HEK293T (cell line): ENCODE measurements around the gene SOX6.

ENCODE experiments used
- CTCF ChIA-PET: fragments of 350-600 bp; formaldehyde crosslinking; extraction: SDS; loops from one replicate; lab custom pipeline; 2021; ENCODE audit warnings: antibody characterized with exemption, inconsistent platforms; lab: Yijun Ruan, JAX
- POLR2A ChIA-PET: fragments of 350-600 bp; formaldehyde crosslinking; extraction: SDS; loops from one replicate; lab custom pipeline; 2020; ENCODE audit warnings: antibody characterized with exemption, inconsistent platforms; lab: Yijun Ruan, JAX
- DNase-seq: peaks from one replicate; pipeline ENCODE4 v3.0.0; 2012; ENCODE audit warnings: mixed read lengths; ENCODE audit errors: extremely low spot score
- ARNT ChIP-seq: fragments of 450-650 bp; IDR thresholded peaks from 2 replicates; pipeline ENCODE4 v1.6.1; 2017; ENCODE audit warnings: mild to moderate bottlenecking
- BHLHE40 ChIP-seq: fragments of 450-650 bp; IDR thresholded peaks from 2 replicates; pipeline ENCODE4 v1.6.1; 2016; ENCODE audit warnings: mild to moderate bottlenecking, moderate library complexity, borderline replicate concordance
- CTBP1 ChIP-seq: fragments of 450-650 bp; IDR thresholded peaks from 2 replicates; pipeline ENCODE4 v1.6.1; 2016; ENCODE audit warnings: borderline replicate concordance
- ELF4 ChIP-seq: fragments of 450-650 bp; IDR thresholded peaks from 2 replicates; pipeline ENCODE4 v1.6.1; 2017; ENCODE audit warnings: antibody characterized with exemption
- FOXA1 ChIP-seq: fragments of 450-650 bp; IDR thresholded peaks from 2 replicates; pipeline ENCODE4 v1.6.1; 2016; ENCODE audit warnings: mild to moderate bottlenecking
- FOXK2 ChIP-seq: fragments of 450-650 bp; IDR thresholded peaks from 2 replicates; pipeline ENCODE4 v1.6.1; 2016; ENCODE audit warnings: mild to moderate bottlenecking
- FOXM1 ChIP-seq: fragments of 450-650 bp; IDR thresholded peaks from 2 replicates; pipeline ENCODE4 v1.6.1; 2017; ENCODE audit warnings: mild to moderate bottlenecking, borderline replicate concordance
- HDGF ChIP-seq: fragments of 450-650 bp; IDR thresholded peaks from 2 replicates; pipeline ENCODE4 v1.6.1; 2017; ENCODE audit warnings: antibody characterized with exemption, borderline replicate concordance
- L3MBTL2 ChIP-seq: fragments of 450-650 bp; conservative IDR thresholded peaks from 2 replicates; pipeline ENCODE4 v1.6.1; 2016; ENCODE audit warnings: mild to moderate bottlenecking
- LEF1 ChIP-seq: fragments of 450-650 bp; IDR thresholded peaks from 2 replicates; pipeline ENCODE4 v1.6.1; 2017; ENCODE audit warnings: mild to moderate bottlenecking, borderline replicate concordance
- NFRKB ChIP-seq: fragments of 450-650 bp; IDR thresholded peaks from 2 replicates; pipeline ENCODE4 v1.6.1; 2016; ENCODE audit warnings: mild to moderate bottlenecking, moderate library complexity
- PKNOX1 ChIP-seq: fragments of 450-650 bp; IDR thresholded peaks from 2 replicates; pipeline ENCODE4 v1.6.1; 2016
- SP1 ChIP-seq: fragments of 450-650 bp; IDR thresholded peaks from 2 replicates; pipeline ENCODE4 v1.6.1; 2017
- SUZ12 ChIP-seq: fragments of 450-650 bp; IDR thresholded peaks from 2 replicates; pipeline ENCODE4 v1.6.1; 2016; ENCODE audit warnings: mild to moderate bottlenecking
- TARDBP ChIP-seq: fragments of 450-650 bp; IDR thresholded peaks from 2 replicates; pipeline ENCODE4 v1.6.1; 2016
- ZNF384 ChIP-seq: fragments of 450-650 bp; IDR thresholded peaks from 2 replicates; pipeline ENCODE4 v1.6.1; 2016

The SOX6 gene

DNA sequence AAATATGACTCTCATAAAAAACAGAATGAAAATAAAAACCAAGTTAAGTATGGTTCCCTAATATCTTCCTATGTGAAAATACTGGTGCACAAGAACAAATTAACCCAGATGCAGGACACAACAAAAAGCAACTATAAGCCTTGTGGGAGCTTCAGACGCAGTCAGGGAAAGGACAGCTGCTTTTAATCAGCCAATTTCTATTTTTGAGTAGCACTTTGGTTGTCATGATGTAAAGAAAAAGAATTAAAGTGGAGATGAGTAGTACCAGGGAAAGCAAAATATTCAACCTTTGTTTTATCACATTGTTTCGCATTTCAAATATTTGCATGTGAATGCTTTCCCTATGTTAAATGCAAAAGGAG is 339.9 kb downstream of the SOX6 start:
- ChIA-PET CTCF (no interaction called here), POLR2A (no interaction called here)
- TF ChIP-seq FOXK2 (no peak), SP1 (no peak), L3MBTL2 (no peak), BHLHE40 (no peak), ARNT (no peak), FOXM1 (no peak), FOXA1 (no peak), CTBP1 (no peak), ELF4 (no peak), NFRKB (no peak), LEF1 (no peak), ZNF384 (no peak), TARDBP (no peak), HDGF (no peak), SUZ12 (no peak), PKNOX1 (no peak)

DNA sequence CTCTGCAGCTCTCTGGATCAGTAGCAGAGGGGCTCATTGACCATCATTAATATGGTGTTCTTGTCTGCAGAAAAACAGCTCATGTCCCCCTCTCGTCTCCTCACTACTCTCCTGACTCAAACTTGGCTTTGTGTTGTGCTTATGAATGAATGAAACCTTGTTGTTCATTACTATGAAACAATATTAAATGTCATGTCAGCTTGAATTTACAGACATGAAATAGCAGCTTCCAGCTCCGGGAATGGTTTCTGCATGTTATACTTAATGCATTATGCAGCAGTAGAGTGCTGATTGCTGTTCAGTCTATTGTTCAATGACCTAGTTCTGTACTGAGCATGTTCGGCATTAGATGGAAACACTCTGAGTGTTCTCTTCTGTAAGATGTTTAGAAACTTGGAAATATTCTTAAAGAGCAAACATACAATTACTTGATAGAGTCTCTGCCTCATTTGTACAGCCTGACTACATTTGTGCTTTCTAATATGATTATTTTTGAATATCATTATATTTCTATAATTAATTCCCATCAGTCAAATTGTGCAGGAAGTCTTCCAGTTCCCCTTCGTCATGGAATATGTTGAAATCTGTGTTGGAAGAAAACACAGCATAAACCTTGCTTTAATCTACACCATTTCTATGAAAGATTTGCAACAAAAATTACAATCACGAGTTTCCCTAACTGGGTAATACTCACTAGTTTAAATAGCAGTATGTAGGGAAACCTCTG is 340.4 kb downstream of the SOX6 start:
- ChIA-PET CTCF (no interaction called here), POLR2A (no interaction called here)
- no peak for DNase-seq
- TF ChIP-seq LEF1 = no peak

More for the DNA sequence above, 339.9 kb downstream of the SOX6 start:
- DNase-seq = no peak

DNA sequence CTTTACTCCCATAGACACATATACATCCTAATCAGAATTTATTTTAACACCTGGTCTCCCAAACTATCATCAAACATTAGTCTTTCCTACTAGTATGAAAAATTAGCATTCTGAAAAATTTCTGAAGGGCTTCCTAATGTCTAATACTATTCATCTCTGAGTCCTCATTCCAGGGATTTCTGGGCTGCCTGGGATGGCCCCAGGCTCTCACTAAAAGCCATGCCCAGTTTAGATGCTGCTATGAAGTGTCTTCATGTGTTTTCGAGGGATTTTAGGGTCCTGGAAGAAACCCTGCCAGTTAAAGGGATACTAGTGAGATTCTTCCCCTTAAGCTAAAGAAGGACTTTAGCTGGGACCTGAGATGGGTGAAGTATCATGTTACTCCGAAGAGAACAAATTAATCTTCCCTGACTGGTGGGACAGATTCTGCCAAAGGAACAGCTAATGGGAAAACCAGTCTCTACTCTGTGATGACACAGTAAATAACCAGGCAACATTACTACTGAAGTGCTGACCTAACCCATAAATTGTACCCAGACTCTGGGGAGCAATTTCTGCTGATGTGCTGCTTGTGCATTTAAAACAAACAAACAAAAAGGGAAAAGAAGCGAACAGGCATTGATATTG is 342.6 kb downstream of the SOX6 start:
- ChIA-PET POLR2A (interaction anchor here (1.0 kb wide), 1 partner anchor 116 kb away, joined by 3 read pairs; no protein-coding TSS in a partner anchor), CTCF (no interaction called here)
- peak; percentile 19 for DNase-seq

GRCh38 chr11:16013242-16013641 is 343.1 kb downstream of the SOX6 start:
- ChIA-PET POLR2A (interaction anchor here (1.0 kb wide), 1 partner anchor 115 kb away, joined by 3 read pairs; no protein-coding TSS in a partner anchor), CTCF (no interaction called here)
- TF ChIP-seq BHLHE40 (no peak), HDGF (no peak), PKNOX1 (no peak), ELF4 (no peak), SUZ12 (no peak), L3MBTL2 (no peak), SP1 (no peak), LEF1 (no peak), NFRKB (no peak), FOXA1 (no peak), FOXK2 (no peak), ARNT (no peak), CTBP1 (no peak)
- no peak for DNase-seq

More for the DNA sequence above, 342.6 kb downstream of the SOX6 start:
- TF ChIP-seq PKNOX1 (peak; percentile 89), NFRKB (no peak)

- no peak for TF ChIP-seq HDGF
- TF ChIP-seq SUZ12 = no peak
- no peak for TF ChIP-seq SP1
- no peak for TF ChIP-seq L3MBTL2
- no peak for TF ChIP-seq FOXM1
- no peak for TF ChIP-seq ELF4
- ChIA-PET POLR2A (no interaction called here), CTCF (interaction anchor here (1.2 kb wide), 1 partner anchor 24 kb away, joined by 3 read pairs; no protein-coding TSS in a partner anchor)
- no peak for DNase-seq
Observed at GRCh38 chr11:16012125-16012751, 344.1 kb downstream of the SOX6 start.

DNA sequence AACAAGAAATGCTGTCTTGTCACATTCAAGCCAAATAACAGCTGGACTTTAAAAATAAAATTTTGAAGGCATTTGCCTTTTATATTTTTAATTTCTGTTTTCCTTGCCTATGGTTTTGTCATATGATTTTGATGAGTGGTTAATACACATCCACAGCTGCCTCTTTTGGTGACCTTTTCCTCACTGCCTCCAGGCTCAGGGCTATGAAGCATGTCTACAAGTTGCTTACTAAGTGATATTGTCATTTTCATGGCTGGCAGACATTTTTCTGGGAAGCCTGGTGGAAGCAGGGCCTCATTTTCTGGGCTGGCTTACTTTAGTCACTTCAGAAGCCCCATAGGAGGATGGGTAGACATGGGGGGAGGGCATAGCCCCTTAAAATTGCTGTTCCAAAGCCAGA is 344.9 kb downstream of the SOX6 start:
- ChIA-PET POLR2A (no interaction called here), CTCF (interaction anchor here (1.2 kb wide), 1 partner anchor 23 kb away, joined by 3 read pairs; no protein-coding TSS in a partner anchor)
- TF ChIP-seq BHLHE40 (no peak), SP1 (no peak)

More for the DNA sequence above, 344.9 kb downstream of the SOX6 start:
- no peak for DNase-seq
